Heart left ventricle (tissue), 13 donors: ENCODE results near the gene TANGO6.
"Not testable (repeated sequence)": the region's sequence is repeated elsewhere in the genome, so short reads cannot be mapped to it uniquely, and the experiment has no call there.

Source experiments
- POLR2A ChIP-seq, 2 donors: fragments of 450-650 bp; IDR thresholded peaks; one replicate each; pipeline ENCODE4 v1.6.1; 2017; ENCODE audit warnings: antibody characterized with exemption in 2 of 2, mild to moderate bottlenecking in 2 of 2, moderate library complexity in 2 of 2
- TF ChIP-seq, protein P1 (sequence below), 12 donors: fragments of 200-600 bp; sonication (generic) in 4 of 12; IDR thresholded peaks; one replicate each; pipeline versions ENCODE4 v1.5.0 to v1.8.0; 2018 to 2022; ENCODE audit warnings: antibody characterized with exemption in 12 of 12, mild to moderate bottlenecking in 5 of 12
- donor health status: ischemic (EF 13 %, LVEDD 7.1; RV severe dilation, severe dysfunction).
- donor health status: DM: no; HTN: yes; CAD: no.
- donor health status: DM: no; HTN: no; CAD: no.
- donor health status: ischemic (EF 25% LVEDD 6.9; RV normal size, moderate dysfunction).
- donor health status: ischemic (EF 25% LVEDD 5.7; RV mildly dilated, moderate dysfunction).
- donor health status: ischemic (EF 35%, LVEDD 5.7; RV mildly dilated, moderate dysfunction).
- donor health status: nonischemic (EF 11% LVEDD 7.7; RV severe dilation, severe dysfunction).
- donor health status: DM: yes; HTN: yes; CAD: no.
- donor health status: PGD.
- donor health status: ischemic (EF 29% LVEDD 5.4; RV normal size, mild dysfunction).
- donor health status: nonischemic (EF 23%, LVEDD 6.1; RV moderate dilation, normal function).

- TF ChIP-seq, protein P1, sequence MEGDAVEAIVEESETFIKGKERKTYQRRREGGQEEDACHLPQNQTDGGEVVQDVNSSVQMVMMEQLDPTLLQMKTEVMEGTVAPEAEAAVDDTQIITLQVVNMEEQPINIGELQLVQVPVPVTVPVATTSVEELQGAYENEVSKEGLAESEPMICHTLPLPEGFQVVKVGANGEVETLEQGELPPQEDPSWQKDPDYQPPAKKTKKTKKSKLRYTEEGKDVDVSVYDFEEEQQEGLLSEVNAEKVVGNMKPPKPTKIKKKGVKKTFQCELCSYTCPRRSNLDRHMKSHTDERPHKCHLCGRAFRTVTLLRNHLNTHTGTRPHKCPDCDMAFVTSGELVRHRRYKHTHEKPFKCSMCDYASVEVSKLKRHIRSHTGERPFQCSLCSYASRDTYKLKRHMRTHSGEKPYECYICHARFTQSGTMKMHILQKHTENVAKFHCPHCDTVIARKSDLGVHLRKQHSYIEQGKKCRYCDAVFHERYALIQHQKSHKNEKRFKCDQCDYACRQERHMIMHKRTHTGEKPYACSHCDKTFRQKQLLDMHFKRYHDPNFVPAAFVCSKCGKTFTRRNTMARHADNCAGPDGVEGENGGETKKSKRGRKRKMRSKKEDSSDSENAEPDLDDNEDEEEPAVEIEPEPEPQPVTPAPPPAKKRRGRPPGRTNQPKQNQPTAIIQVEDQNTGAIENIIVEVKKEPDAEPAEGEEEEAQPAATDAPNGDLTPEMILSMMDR (IDR thresholded peaks at IDR 0.05): not testable (repeated sequence)
- not testable (repeated sequence) for TF ChIP-seq POLR2A (IDR thresholded peaks at IDR 0.05)
Measured at GRCh38 chr16:69124961-69125360, 281.6 kb downstream of the TANGO6 start.
